ENCODE data around the gene TNK1. TPM values are rescaled to one million over a fixed set of nuclear protein-coding genes. Genes with fewer than 3 reads are reported as not detected.

Gene TNK1
- total RNA-seq, 1 donor from 2014 or later = 0.22 TPM

- Mint-ChIP-seq H3K36me3 (ENCODE audit: low read depth) (no peaks in the 10 kb centered on the region), H3K27ac (ENCODE audit: unreplicated experiment) (peak overlapping the region; percentile 86), H3K9me3 (ENCODE audit: low read depth) (no peaks in the 10 kb centered on the region), H3K4me3 (ENCODE audit: unreplicated experiment) (peak overlapping the region; percentile 87), H3K27me3 (ENCODE audit: low read depth) (no peaks in the 10 kb centered on the region), H3K4me1 (ENCODE audit: low read depth) (peaks cover 49% of the 10 kb centered on the region)
- peak; percentile 54 for TF ChIP-seq CTCF (IDR thresholded peaks at IDR 0.05)
- no peak for DNase-seq (ENCODE audit: low spot score)
Observed at GRCh38 chr17:7435676-7436555, 55.0 kb downstream of the TNK1 start.

GRCh38 chr17:7436556-7437368 is 55.9 kb downstream of the TNK1 start:
- no peaks in the 10 kb centered on the region for H3K27me3 Mint-ChIP-seq (ENCODE audit: low read depth)
- peak; percentile 87 for TF ChIP-seq CTCF (IDR thresholded peaks at IDR 0.05)
- H3K27ac Mint-ChIP-seq (ENCODE audit: unreplicated experiment) = peak overlapping the region; percentile 86
- no peak for DNase-seq (ENCODE audit: low spot score)
- peak overlapping the region; percentile 87 for H3K4me3 Mint-ChIP-seq (ENCODE audit: unreplicated experiment)
- H3K9me3 Mint-ChIP-seq (ENCODE audit: low read depth) = no peaks in the 10 kb centered on the region
- H3K36me3 Mint-ChIP-seq (ENCODE audit: low read depth) = no peaks in the 10 kb centered on the region
- peaks cover 53% of the 10 kb centered on the region for H3K4me1 Mint-ChIP-seq (ENCODE audit: low read depth)

- H3K36me3 Mint-ChIP-seq (ENCODE audit: low read depth) = no peaks in the 10 kb centered on the region
- DNase-seq (ENCODE audit: low spot score) = no peak
- peaks cover 53% of the 10 kb centered on the region for H3K4me1 Mint-ChIP-seq (ENCODE audit: low read depth)
- peak overlapping the region; percentile 87 for H3K4me3 Mint-ChIP-seq (ENCODE audit: unreplicated experiment)
- peak; percentile 35 for TF ChIP-seq CTCF (IDR thresholded peaks at IDR 0.05)
- H3K27ac Mint-ChIP-seq (ENCODE audit: unreplicated experiment) = no peak overlapping the region
- H3K9me3 Mint-ChIP-seq (ENCODE audit: low read depth) = no peaks in the 10 kb centered on the region
- no peaks in the 10 kb centered on the region for H3K27me3 Mint-ChIP-seq (ENCODE audit: low read depth)
Observed at GRCh38 chr17:7437369-7437863, 56.5 kb downstream of the TNK1 start.

GRCh38 chr17:7437950-7438614 is 57.2 kb downstream of the TNK1 start:
- Mint-ChIP-seq H3K27ac (ENCODE audit: unreplicated experiment) (peak overlapping the region; percentile 54), H3K9me3 (ENCODE audit: low read depth) (no peaks in the 10 kb centered on the region), H3K27me3 (ENCODE audit: low read depth) (no peaks in the 10 kb centered on the region), H3K4me3 (ENCODE audit: unreplicated experiment) (peak overlapping the region; percentile 87), H3K4me1 (ENCODE audit: low read depth) (peaks cover 53% of the 10 kb centered on the region), H3K36me3 (ENCODE audit: low read depth) (no peaks in the 10 kb centered on the region)
- TF ChIP-seq CTCF (IDR thresholded peaks at IDR 0.05) = no peak
- no peak for DNase-seq (ENCODE audit: low spot score)

Measured in chondrocyte (in vitro differentiated cells).